AG09309 (cell line): ENCODE results near the gene DNAJC6.

Source experiments
- DNase-seq: peaks from one replicate; pipeline ENCODE4 v3.0.0-alpha.2; 2010; ENCODE audit warnings: low read depth
- H3K4me3 ChIP-seq: 2 replicates; pipeline ENCODE4 v1.5.1; 2011; ENCODE audit warnings: mild to moderate bottlenecking, low read depth, low read length, moderate library complexity; ENCODE audit not compliant: control insufficient read depth
- CTCF ChIP-seq: IDR thresholded peaks from 2 replicates; pipeline ENCODE4 v1.5.1; 2011; ENCODE audit warnings: mild to moderate bottlenecking, low read depth, low read length, inconsistent platforms; ENCODE audit not compliant: insufficient read depth, control insufficient read depth; ENCODE audit errors: missing control alignments

Gene DNAJC6

GRCh38 chr1:65362545-65362944 is 53.2 kb downstream of the DNAJC6 start:
- DNase-seq, result no peak
- H3K4me3 ChIP-seq, result no peak overlapping the region
- TF ChIP-seq CTCF, result no peak

- no peak for DNase-seq
- no peak for TF ChIP-seq CTCF
- H3K4me3 ChIP-seq, result no peak overlapping the region
These were observed 54.1 kb downstream of the DNAJC6 start for GRCh38 chr1:65363484-65363883.

GRCh38 chr1:65368403-65368802 is 59.1 kb downstream of the DNAJC6 start:
- DNase-seq, result no peak
- H3K4me3 ChIP-seq, result no peak overlapping the region
- no peak for TF ChIP-seq CTCF

GRCh38 chr1:65371544-65371943 is 62.2 kb downstream of the DNAJC6 start:
- H3K4me3 ChIP-seq, result no peak overlapping the region
- DNase-seq, result no peak
- TF ChIP-seq CTCF, result no peak

- no peak overlapping the region for H3K4me3 ChIP-seq
- no peak for TF ChIP-seq CTCF
- DNase-seq, result no peak
These were observed 63.2 kb downstream of the DNAJC6 start for GRCh38 chr1:65372557-65372956.

GRCh38 chr1:65377496-65378246 is 68.3 kb downstream of the DNAJC6 start:
- DNase-seq, result no peak
- no peak for TF ChIP-seq CTCF
- H3K4me3 ChIP-seq, result no peak overlapping the region
